ENCODE measurements around the gene ASB6.

Gene ASB6

GRCh38 chr9:129585352-129585751, 56.6 kb downstream of the ASB6 start:
- Histone ChIP-seq H3K4me2 (ENCODE audit: insufficient read depth, low read length) (no peak overlapping the region), H2AFZ (ENCODE audit: low read depth, low read length) (no peak overlapping the region), H3K9ac (ENCODE audit: low read depth, low read length) (no peak overlapping the region), H3K27ac (ENCODE audit: low read length) (no peak overlapping the region), H3K4me3 (ENCODE audit: low read depth in 1 of 2, low read length in 2 of 2) (no peak overlapping the region), H3K36me3 (ENCODE audit: insufficient read depth, low read length) (no peaks in the 10 kb centered on the region), H4K20me1 (ENCODE audit: insufficient read depth, low read length) (no peaks in the 10 kb centered on the region), H3K79me2 (ENCODE audit: insufficient read depth, low read length) (no peaks in the 10 kb centered on the region), H3K9me3 (ENCODE audit: insufficient read depth, low read length, severe bottlenecking) (no peaks in the 10 kb centered on the region), H3K27me3 (ENCODE audit: insufficient read depth, low read length, poor library complexity) (no peaks in the 10 kb centered on the region), H3K4me1 (ENCODE audit: insufficient read depth, low read length) (peaks cover 19% of the 10 kb centered on the region)
- TF ChIP-seq EZH2 (IDR thresholded peaks at IDR 0.05; ENCODE audit: borderline replicate concordance, low read depth, low read length, severe bottlenecking) = no peak
- TF ChIP-seq CTCF (IDR thresholded peaks at IDR 0.05; ENCODE audit: borderline replicate concordance, extremely low read depth, low read length, poor library complexity, severe bottlenecking) = no peak
- DNase-seq = no peak
- no peak for ATAC-seq (ENCODE audit: insufficient read depth, low read depth)

Data from DND-41 (cell line).